Right ventricle myocardium inferior (tissue), 1 donor: ENCODE results near the gene RAPGEF5. TPM values are rescaled to one million over a fixed set of nuclear protein-coding genes. Genes with fewer than 3 reads are reported as not detected.

Experiments used
- ATAC-seq: fragments of 200-7000 bp; cut with Tn5 transposase; one replicate; pipeline ENCODE4 v1.9.1; 2020; ENCODE audit warnings: mild to moderate bottlenecking, moderate library complexity
- DNase-seq: peaks from one replicate; pipeline ENCODE4 v3.0.0; 2021; ENCODE audit errors: missing footprints
- intact Hi-C: fragments of 100-400 bp; cut with DNase I; formaldehyde crosslinking; loops from one replicate; pipeline ENCODE4 v1.11.0; 2022
- total RNA-seq: library from RNA; stranded (reverse); fragmentation: NEBNext Ultra II Directional; extraction: Animal tissue kit (Norgen Biotek cat#: 25700); gene quantifications from one replicate; pipeline ENCODE4 v1.2.1, GENCODE V29; 2021
- donor health status: DM: no; HTN: yes; CAD: no; lungs with severe emphysema.

RAPGEF5 gene
- total RNA-seq, 1 donor from 2014 or later, result 9.4 TPM

GRCh38 chr7:22323714-22324113 is 33.2 kb downstream of the RAPGEF5 start:
- no peak for ATAC-seq
- intact Hi-C loops, result no loop called here

GRCh38 chr7:22320416-22320815 is 36.5 kb downstream of the RAPGEF5 start:
- intact Hi-C loops, result no loop called here
- no peak for ATAC-seq
- DNase-seq, result no peak

More at GRCh38 chr7:22323714-22324113, 33.2 kb downstream of the RAPGEF5 start:
- DNase-seq, result no peak

- intact Hi-C loops, result no loop called here
- ATAC-seq, result no peak
Measured at GRCh38 chr7:22319424-22320403, 37.2 kb downstream of the RAPGEF5 start.

GRCh38 chr7:22318376-22318775 is 38.6 kb downstream of the RAPGEF5 start:
- intact Hi-C loops, result no loop called here
- ATAC-seq (no peak), DNase-seq (no peak)

More at GRCh38 chr7:22319424-22320403, 37.2 kb downstream of the RAPGEF5 start:
- no peak for DNase-seq

- no peak for DNase-seq
- intact Hi-C loops, result no loop called here
- no peak for ATAC-seq
Measured at GRCh38 chr7:22317632-22318031, 39.3 kb downstream of the RAPGEF5 start.

GRCh38 chr7:22316914-22317313 is 40.0 kb downstream of the RAPGEF5 start:
- ATAC-seq, result no peak
- DNase-seq, result no peak
- intact Hi-C loops, result no loop called here

- no peak for DNase-seq
- no peak for ATAC-seq
- intact Hi-C loops, result no loop called here
Measured at GRCh38 chr7:22307816-22308215, 49.1 kb downstream of the RAPGEF5 start.

- intact Hi-C loops, result no loop called here
- no peak for ATAC-seq
Measured at GRCh38 chr7:22305706-22306105, 51.2 kb downstream of the RAPGEF5 start.

GRCh38 chr7:22302951-22303423 is 54.0 kb downstream of the RAPGEF5 start:
- intact Hi-C loops, result no loop called here
- ATAC-seq (no peak), DNase-seq (no peak)

More at GRCh38 chr7:22305706-22306105, 51.2 kb downstream of the RAPGEF5 start:
- no peak for DNase-seq

- no peak for ATAC-seq
- DNase-seq, result no peak
- intact Hi-C loops, result no loop called here
Measured at GRCh38 chr7:22302193-22302592, 54.8 kb downstream of the RAPGEF5 start.

- no peak for DNase-seq
- intact Hi-C loops, result no loop called here
- ATAC-seq, result no peak
Measured at GRCh38 chr7:22301790-22302189, 55.2 kb downstream of the RAPGEF5 start.

- intact Hi-C loops, result no loop called here
- ATAC-seq (no peak), DNase-seq (no peak)
Measured at GRCh38 chr7:22300839-22301238, 56.1 kb downstream of the RAPGEF5 start.

- no peak for ATAC-seq
- DNase-seq, result no peak
- intact Hi-C loops, result loop anchor here (2.0 to 5.0 kb wide), 2 partner anchors 186 to 190 kb away; no protein-coding TSS in a partner anchor
Measured at GRCh38 chr7:22296916-22297315, 60.0 kb downstream of the RAPGEF5 start.

GRCh38 chr7:22296265-22296566 is 60.7 kb downstream of the RAPGEF5 start:
- ATAC-seq, result no peak
- DNase-seq, result no peak
- intact Hi-C loops, result loop anchor here (2.0 to 5.0 kb wide), 2 partner anchors 185 to 191 kb away; no protein-coding TSS in a partner anchor

GRCh38 chr7:22295402-22296264 is 61.3 kb downstream of the RAPGEF5 start:
- DNase-seq (no peak), ATAC-seq (peak; percentile 37)
- intact Hi-C loops, result loop anchor here (2.0 to 5.0 kb wide), 2 partner anchors 185 to 192 kb away; no protein-coding TSS in a partner anchor

GRCh38 chr7:22292531-22292930 is 64.4 kb downstream of the RAPGEF5 start:
- ATAC-seq (no peak), DNase-seq (no peak)
- intact Hi-C loops, result no loop called here

GRCh38 chr7:22291977-22292376 is 65.0 kb downstream of the RAPGEF5 start:
- intact Hi-C loops, result no loop called here

GRCh38 chr7:22288202-22288601 is 68.8 kb downstream of the RAPGEF5 start:
- ATAC-seq, result no peak
- intact Hi-C loops, result no loop called here
- no peak for DNase-seq

More at GRCh38 chr7:22291977-22292376, 65.0 kb downstream of the RAPGEF5 start:
- no peak for DNase-seq
- ATAC-seq, result no peak

- intact Hi-C loops, result no loop called here
- no peak for DNase-seq
- no peak for ATAC-seq
Measured at GRCh38 chr7:22287412-22287811, 69.5 kb downstream of the RAPGEF5 start.
